ENCODE measurements around the gene WIZ. TPM values are rescaled to one million over a fixed set of nuclear protein-coding genes. Genes with fewer than 3 reads are reported as not detected.

Gene WIZ
- total and polyA plus RNA-seq, 2 experiments from 2014 or later: 8.9 to 39.5 TPM

- TF ChIP-seq ZNF462 (CRISPR knock-in tag; IDR thresholded peaks at IDR 0.05) (no peak), ETS1 (IDR thresholded peaks at IDR 0.05) (no peak)
Observed at GRCh38 chr19:15428956-15429824, 20.6 kb downstream of the WIZ start (continued).

- H3K27ac ChIP-seq (ENCODE audit: low read depth): no peak overlapping the region
- H3F3A ChIP-seq (replicated peaks; ENCODE audit: low read depth): no peaks in the 10 kb centered on the region
- no peak overlapping the region for H3K27ac Mint-ChIP-seq
- TF ChIP-seq POLR2AphosphoS5 (IDR thresholded peaks at IDR 0.05; ENCODE audit: low read depth) (no peak), ZNF331 (CRISPR knock-in tag; IDR thresholded peaks at IDR 0.05; ENCODE audit: low read depth) (no peak), ZNF114 (CRISPR knock-in tag; IDR thresholded peaks at IDR 0.05) (no peak), EZH2phosphoT487 (IDR thresholded peaks at IDR 0.05; ENCODE audit: unreplicated experiment) (no peak), REST (IDR thresholded peaks at IDR 0.05; ENCODE audit: unreplicated experiment) (no peak)
- ATAC-seq (no peak), DNase-seq (ENCODE audit: low spot score) (no peak)
- H3K9me2 ChIP-seq (ENCODE audit: insufficient read depth): no peaks in the 10 kb centered on the region
- peaks cover 15% of the 10 kb centered on the region for H3K4me1 Mint-ChIP-seq
- peaks cover 11% of the 10 kb centered on the region for H3K27me3 Mint-ChIP-seq (ENCODE audit: insufficient read depth, low read depth, poor library complexity)
- H3K4me2 ChIP-seq: no peak overlapping the region
- 0 out of 2 replicates have a peak, but pooled peaks cover 6% of the 10 kb centered on the region for H3K4me1 ChIP-seq (ENCODE audit: insufficient read depth)
- no peak overlapping the region for H3K4me3 ChIP-seq
- H3K36me3 Mint-ChIP-seq (ENCODE audit: low read depth): peaks cover 26% of the 10 kb centered on the region
- H4K20me1 ChIP-seq (replicated peaks; ENCODE audit: insufficient read depth): peaks cover 16% of the 10 kb centered on the region
- no peak overlapping the region for H2AFZ ChIP-seq
- no peaks in the 10 kb centered on the region for H3K27me3 ChIP-seq (ENCODE audit: insufficient read depth)
- H3K4me3 Mint-ChIP-seq: no peak overlapping the region
- no peaks in the 10 kb centered on the region for H3K36me3 ChIP-seq (ENCODE audit: insufficient read depth)
- H3K79me2 ChIP-seq (replicated peaks; ENCODE audit: insufficient read depth): peaks cover 18% of the 10 kb centered on the region
- no peaks in the 10 kb centered on the region; the same call in 2 of the 3 replicates for H3K9me3 Mint-ChIP-seq
Observed at GRCh38 chr19:15427991-15428471, 21.7 kb downstream of the WIZ start.
